HepG2 (cell line): Measurements from ENCODE around the gene DNAAF1. TPM values are rescaled to one million over a fixed set of nuclear protein-coding genes. Genes with fewer than 3 reads are reported as not detected.

Source experiments
- CSRNP2 ChIP-seq: sonication (generic); formaldehyde crosslinking; conservative IDR thresholded peaks from 2 replicates; pipeline ENCODE4 v1.8.0; 2022; ENCODE audit warnings: low read depth, missing genetic modification reagents
- ELF1 ChIP-seq: sonication (generic); formaldehyde crosslinking; IDR thresholded peaks from 2 replicates; pipeline ENCODE4 v1.4.0; 2020; ENCODE audit warnings: missing genetic modification reagents
- GTF3A ChIP-seq: sonication (generic); formaldehyde crosslinking; conservative IDR thresholded peaks from 2 replicates; pipeline ENCODE4 v1.4.0; 2020; ENCODE audit warnings: mild to moderate bottlenecking, missing genetic modification reagents
- JUND ChIP-seq: sonication (generic); formaldehyde crosslinking; IDR thresholded peaks from 2 replicates; pipeline ENCODE4 v1.8.0; 2022; ENCODE audit warnings: mild to moderate bottlenecking, missing genetic modification reagents
- MED8 ChIP-seq: sonication (generic); formaldehyde crosslinking; IDR thresholded peaks from 2 replicates; pipeline ENCODE4 v1.8.1; 2023; ENCODE audit warnings: mild to moderate bottlenecking, missing genetic modification reagents; ENCODE audit not compliant: insufficient replicate concordance
- PRDM4 ChIP-seq: sonication (generic); formaldehyde crosslinking; IDR thresholded peaks from 2 replicates; pipeline ENCODE4 v1.9.0; 2021; ENCODE audit warnings: missing genetic modification reagents, borderline replicate concordance
- RFX1 ChIP-seq: fragments of 450-650 bp; IDR thresholded peaks from 2 replicates; pipeline ENCODE4 v1.6.1; 2017
- SOX13 ChIP-seq, 3 experiments: fragments of 450-650 bp in 1 of 3; sonication (generic) in 1 of 3; formaldehyde crosslinking in 1 of 3; IDR thresholded peaks in 2 of 3; conservative IDR thresholded peaks in 1 of 3; 2 replicates each; pipeline versions ENCODE4 v1.5.0 to v1.6.1; 2016 to 2020; ENCODE audit warnings: antibody characterized with exemption in 1 of 3, mild to moderate bottlenecking in 1 of 3, missing compliant biosample characterization in 1 of 3, missing genetic modification reagents in 1 of 3, moderate library complexity in 1 of 3
- XRCC5 ChIP-seq: fragments of 200-400 bp; formaldehyde crosslinking; optimal IDR thresholded peaks from 2 replicates; pipeline ENCODE3; 2017; ENCODE audit warnings: mild to moderate bottlenecking, low read length
- ZBTB40 ChIP-seq, 2 experiments: fragments of 450-650 bp in 1 of 2; sonication (generic) in 1 of 2; formaldehyde crosslinking in 1 of 2; IDR thresholded peaks; 2 replicates each; pipeline versions ENCODE4 v1.6.1 to v1.8.0; 2016 to 2022; ENCODE audit warnings: antibody characterized with exemption in 1 of 2, mild to moderate bottlenecking in 1 of 2, missing genetic modification reagents in 1 of 2
- ZNF234 ChIP-seq: sonication (generic); formaldehyde crosslinking; conservative IDR thresholded peaks from 2 replicates; pipeline ENCODE4 v1.5.1; 2020; ENCODE audit warnings: mild to moderate bottlenecking, missing genetic modification reagents
- ZNF672 ChIP-seq: sonication (generic); formaldehyde crosslinking; IDR thresholded peaks from 2 replicates; pipeline ENCODE4 v1.8.1; 2022; ENCODE audit warnings: missing genetic modification reagents
- ZNF7 ChIP-seq: IDR thresholded peaks from 2 replicates; pipeline ENCODE4 v1.6.1; 2016; ENCODE audit warnings: missing biosample characterization, missing genetic modification reagents
- polyA plus RNA-seq, 8 experiments: library from polyadenylated mRNA; depleted of rRNA in 3 of 8; stranded (reverse) in 7 of 8; unstranded in 1 of 8; fragments of >200 nt; fragmentation: Illumina TruSeq in 4 of 8; extraction: Trizol in 4 of 8; gene quantifications; 2 replicates each; pipeline versions ENCODE4 v1.2.1 to v1.2.3, GENCODE V29; 2011 to 2016; ENCODE audit warnings: low read depth in 4 of 8, missing spikeins in 1 of 8, mixed read lengths in 1 of 8; ENCODE audit not compliant: insufficient read depth in 1 of 8
- total RNA-seq, 5 experiments: library from RNA; depleted of rRNA; stranded (reverse); fragments of >200 nt; fragmentation: Illumina TruSeq; extraction: Trizol; gene quantifications; 2 replicates each; pipeline ENCODE4 v1.2.3, GENCODE V29; 2016; ENCODE audit warnings: low read depth in 1 of 5

DNAAF1 gene
- total and polyA plus RNA-seq, 2 of the 13 experiments (the other 11 are each of a cell fraction or from before 2014, with no cell fraction given): 0.04 TPM; not detected in 1

GRCh38 chr16:84116720-84117493 lies 28.2 kb upstream of the DNAAF1 start, which contains the start of gene MBTPS1 (continued):
- 0 out of 2 replicates have a peak, but pooled peaks have one; percentile 51 for TF ChIP-seq PRDM4 (CRISPR knock-in tag)
- TF ChIP-seq CSRNP2 (CRISPR knock-in tag): no peak
- TF ChIP-seq ELF1 (CRISPR knock-in tag): peak; percentile 47; the same call in 1 of the 2 replicates
- TF ChIP-seq ZNF672: no peak
- peak; percentile 58 for TF ChIP-seq XRCC5
- TF ChIP-seq GTF3A: no peak
- TF ChIP-seq MED8 (CRISPR knock-in tag): peak; percentile 27
- TF ChIP-seq RFX1: no peak
- TF ChIP-seq ZBTB40 (IDR thresholded peaks at IDR 0.05): no peak
- TF ChIP-seq ZBTB40 (CRISPR knock-in tag; IDR thresholded peaks at IDR 0.05): peak; percentile 79
- TF ChIP-seq ZNF234 (CRISPR knock-in tag): peak; percentile 69; the same call in 1 of the 2 replicates
- TF ChIP-seq ZNF7 (CRISPR knock-in tag): 0 out of 2 replicates have a peak, but pooled peaks have one; percentile 6
- TF ChIP-seq SOX13 (IDR thresholded peaks at IDR 0.05): no peak
- TF ChIP-seq SOX13 (CRISPR knock-in tag; conservative IDR thresholded peaks at IDR 0.05 in 1 of 2, IDR thresholded peaks at IDR 0.05 in 1 of 2): peak in 1 of 2 experiments; percentile 52; a peak in 2 of 4 replicates
- TF ChIP-seq JUND (CRISPR knock-in tag): peak; percentile 48; the same call in 1 of the 2 replicates
